GM23338 (cell line): ENCODE measurements around the gene POLR2H. TPM values are rescaled to one million over a fixed set of nuclear protein-coding genes. Genes with fewer than 3 reads are reported as not detected.

Experiments
- ZNF331 ChIP-seq: fragments of 250-450 bp; sonication (Bioruptor Pico); IDR thresholded peaks from 2 replicates; pipeline ENCODE4 v1.5.0; 2020; ENCODE audit warnings: low read depth, mild to moderate bottlenecking, moderate library complexity
- polyA plus RNA-seq: library from polyadenylated mRNA; unstranded; fragments of >200 nt; fragmentation: Nextera tagmentation; extraction: Ambion mirVana; gene quantifications from 2 replicates; pipeline ENCODE4 v1.2.1, GENCODE V29; 2016
- total RNA-seq: library from RNA; depleted of rRNA; stranded (reverse); fragments of >200 nt; shearing (Covaris generic); gene quantifications from 2 replicates; pipeline ENCODE4 v1.2.3, GENCODE V29; 2014
- TF ChIP-seq, protein P1 (sequence below): fragments of 250-450 bp; sonication (Bioruptor Pico); IDR thresholded peaks from 2 replicates; pipeline ENCODE4 v1.5.0; 2020; ENCODE audit warnings: mild to moderate bottlenecking, moderate library complexity
- TF ChIP-seq, protein P2 (sequence below): IDR thresholded peaks from one replicate; pipeline ENCODE4 v1.6.1; 2018; ENCODE audit warnings: antibody characterized with exemption; ENCODE audit not compliant: unreplicated experiment
- TF ChIP-seq, protein P3 (sequence below): IDR thresholded peaks from 2 replicates; pipeline ENCODE4 v1.6.1; 2016; ENCODE audit warnings: antibody characterized with exemption

POLR2H gene
- total and polyA plus RNA-seq, 2 experiments from 2014 or later, result 190 to 199 TPM

DNA sequence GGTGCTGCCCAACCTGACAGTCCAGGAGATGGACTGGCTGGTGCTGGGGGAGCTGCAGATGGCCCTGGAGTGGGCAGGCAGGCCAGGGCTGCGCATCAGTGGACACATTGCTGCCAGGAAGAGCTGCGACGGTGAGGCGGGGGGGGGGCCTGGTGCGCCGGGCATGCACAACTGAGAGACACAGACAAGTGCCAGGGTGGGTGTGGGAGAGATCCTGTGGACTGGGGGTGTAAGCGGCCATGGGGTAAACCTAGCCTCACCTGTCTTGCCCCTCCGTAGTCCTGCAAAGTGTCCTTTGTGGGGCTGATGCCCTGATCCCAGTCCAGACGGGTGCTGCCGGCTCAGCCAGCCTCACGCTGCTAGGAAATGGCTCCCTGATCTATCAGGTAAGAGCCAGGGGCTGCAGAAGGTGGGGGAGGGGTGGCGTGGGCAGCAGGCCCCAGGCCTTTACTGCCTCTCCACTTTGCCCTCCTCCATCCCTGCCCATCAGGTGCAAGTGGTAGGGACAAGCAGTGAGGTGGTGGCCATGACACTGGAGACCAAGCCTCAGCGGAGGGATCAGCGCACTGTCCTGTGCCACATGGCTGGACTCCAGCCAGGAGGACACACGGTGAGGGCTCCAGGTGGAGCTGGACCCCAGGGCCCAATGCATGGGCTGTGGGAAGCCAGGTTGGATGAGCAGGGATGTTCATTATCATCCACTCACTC is 21.7 kb downstream of the POLR2H start (continued):
- TF ChIP-seq, protein P1, sequence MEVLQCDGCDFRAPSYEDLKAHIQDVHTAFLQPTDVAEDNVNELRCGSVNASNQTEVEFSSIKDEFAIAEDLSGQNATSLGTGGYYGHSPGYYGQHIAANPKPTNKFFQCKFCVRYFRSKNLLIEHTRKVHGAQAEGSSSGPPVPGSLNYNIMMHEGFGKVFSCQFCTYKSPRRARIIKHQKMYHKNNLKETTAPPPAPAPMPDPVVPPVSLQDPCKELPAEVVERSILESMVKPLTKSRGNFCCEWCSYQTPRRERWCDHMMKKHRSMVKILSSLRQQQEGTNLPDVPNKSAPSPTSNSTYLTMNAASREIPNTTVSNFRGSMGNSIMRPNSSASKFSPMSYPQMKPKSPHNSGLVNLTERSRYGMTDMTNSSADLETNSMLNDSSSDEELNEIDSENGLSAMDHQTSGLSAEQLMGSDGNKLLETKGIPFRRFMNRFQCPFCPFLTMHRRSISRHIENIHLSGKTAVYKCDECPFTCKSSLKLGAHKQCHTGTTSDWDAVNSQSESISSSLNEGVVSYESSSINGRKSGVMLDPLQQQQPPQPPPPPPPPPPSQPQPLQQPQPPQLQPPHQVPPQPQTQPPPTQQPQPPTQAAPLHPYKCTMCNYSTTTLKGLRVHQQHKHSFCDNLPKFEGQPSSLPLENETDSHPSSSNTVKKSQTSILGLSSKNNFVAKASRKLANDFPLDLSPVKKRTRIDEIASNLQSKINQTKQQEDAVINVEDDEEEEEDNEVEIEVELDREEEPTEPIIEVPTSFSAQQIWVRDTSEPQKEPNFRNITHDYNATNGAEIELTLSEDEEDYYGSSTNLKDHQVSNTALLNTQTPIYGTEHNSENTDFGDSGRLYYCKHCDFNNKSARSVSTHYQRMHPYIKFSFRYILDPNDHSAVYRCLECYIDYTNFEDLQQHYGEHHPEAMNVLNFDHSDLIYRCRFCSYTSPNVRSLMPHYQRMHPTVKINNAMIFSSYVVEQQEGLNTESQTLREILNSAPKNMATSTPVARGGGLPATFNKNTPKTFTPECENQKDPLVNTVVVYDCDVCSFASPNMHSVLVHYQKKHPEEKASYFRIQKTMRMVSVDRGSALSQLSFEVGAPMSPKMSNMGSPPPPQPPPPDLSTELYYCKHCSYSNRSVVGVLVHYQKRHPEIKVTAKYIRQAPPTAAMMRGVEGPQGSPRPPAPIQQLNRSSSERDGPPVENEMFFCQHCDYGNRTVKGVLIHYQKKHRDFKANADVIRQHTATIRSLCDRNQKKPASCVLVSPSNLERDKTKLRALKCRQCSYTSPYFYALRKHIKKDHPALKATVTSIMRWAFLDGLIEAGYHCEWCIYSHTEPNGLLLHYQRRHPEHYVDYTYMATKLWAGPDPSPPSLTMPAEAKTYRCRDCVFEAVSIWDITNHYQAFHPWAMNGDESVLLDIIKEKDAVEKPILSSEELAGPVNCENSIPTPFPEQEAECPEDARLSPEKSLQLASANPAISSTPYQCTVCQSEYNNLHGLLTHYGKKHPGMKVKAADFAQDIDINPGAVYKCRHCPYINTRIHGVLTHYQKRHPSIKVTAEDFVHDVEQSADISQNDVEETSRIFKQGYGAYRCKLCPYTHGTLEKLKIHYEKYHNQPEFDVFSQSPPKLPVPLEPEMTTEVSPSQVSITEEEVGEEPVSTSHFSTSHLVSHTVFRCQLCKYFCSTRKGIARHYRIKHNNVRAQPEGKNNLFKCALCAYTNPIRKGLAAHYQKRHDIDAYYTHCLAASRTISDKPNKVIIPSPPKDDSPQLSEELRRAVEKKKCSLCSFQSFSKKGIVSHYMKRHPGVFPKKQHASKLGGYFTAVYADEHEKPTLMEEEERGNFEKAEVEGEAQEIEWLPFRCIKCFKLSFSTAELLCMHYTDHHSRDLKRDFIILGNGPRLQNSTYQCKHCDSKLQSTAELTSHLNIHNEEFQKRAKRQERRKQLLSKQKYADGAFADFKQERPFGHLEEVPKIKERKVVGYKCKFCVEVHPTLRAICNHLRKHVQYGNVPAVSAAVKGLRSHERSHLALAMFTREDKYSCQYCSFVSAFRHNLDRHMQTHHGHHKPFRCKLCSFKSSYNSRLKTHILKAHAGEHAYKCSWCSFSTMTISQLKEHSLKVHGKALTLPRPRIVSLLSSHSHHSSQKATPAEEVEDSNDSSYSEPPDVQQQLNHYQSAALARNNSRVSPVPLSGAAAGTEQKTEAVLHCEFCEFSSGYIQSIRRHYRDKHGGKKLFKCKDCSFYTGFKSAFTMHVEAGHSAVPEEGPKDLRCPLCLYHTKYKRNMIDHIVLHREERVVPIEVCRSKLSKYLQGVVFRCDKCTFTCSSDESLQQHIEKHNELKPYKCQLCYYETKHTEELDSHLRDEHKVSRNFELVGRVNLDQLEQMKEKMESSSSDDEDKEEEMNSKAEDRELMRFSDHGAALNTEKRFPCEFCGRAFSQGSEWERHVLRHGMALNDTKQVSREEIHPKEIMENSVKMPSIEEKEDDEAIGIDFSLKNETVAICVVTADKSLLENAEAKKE, result no peak
- no peak for TF ChIP-seq ZNF331 (CRISPR knock-in tag)
- TF ChIP-seq, protein P2, sequence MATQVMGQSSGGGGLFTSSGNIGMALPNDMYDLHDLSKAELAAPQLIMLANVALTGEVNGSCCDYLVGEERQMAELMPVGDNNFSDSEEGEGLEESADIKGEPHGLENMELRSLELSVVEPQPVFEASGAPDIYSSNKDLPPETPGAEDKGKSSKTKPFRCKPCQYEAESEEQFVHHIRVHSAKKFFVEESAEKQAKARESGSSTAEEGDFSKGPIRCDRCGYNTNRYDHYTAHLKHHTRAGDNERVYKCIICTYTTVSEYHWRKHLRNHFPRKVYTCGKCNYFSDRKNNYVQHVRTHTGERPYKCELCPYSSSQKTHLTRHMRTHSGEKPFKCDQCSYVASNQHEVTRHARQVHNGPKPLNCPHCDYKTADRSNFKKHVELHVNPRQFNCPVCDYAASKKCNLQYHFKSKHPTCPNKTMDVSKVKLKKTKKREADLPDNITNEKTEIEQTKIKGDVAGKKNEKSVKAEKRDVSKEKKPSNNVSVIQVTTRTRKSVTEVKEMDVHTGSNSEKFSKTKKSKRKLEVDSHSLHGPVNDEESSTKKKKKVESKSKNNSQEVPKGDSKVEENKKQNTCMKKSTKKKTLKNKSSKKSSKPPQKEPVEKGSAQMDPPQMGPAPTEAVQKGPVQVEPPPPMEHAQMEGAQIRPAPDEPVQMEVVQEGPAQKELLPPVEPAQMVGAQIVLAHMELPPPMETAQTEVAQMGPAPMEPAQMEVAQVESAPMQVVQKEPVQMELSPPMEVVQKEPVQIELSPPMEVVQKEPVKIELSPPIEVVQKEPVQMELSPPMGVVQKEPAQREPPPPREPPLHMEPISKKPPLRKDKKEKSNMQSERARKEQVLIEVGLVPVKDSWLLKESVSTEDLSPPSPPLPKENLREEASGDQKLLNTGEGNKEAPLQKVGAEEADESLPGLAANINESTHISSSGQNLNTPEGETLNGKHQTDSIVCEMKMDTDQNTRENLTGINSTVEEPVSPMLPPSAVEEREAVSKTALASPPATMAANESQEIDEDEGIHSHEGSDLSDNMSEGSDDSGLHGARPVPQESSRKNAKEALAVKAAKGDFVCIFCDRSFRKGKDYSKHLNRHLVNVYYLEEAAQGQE, result no peak
- TF ChIP-seq, protein P3, sequence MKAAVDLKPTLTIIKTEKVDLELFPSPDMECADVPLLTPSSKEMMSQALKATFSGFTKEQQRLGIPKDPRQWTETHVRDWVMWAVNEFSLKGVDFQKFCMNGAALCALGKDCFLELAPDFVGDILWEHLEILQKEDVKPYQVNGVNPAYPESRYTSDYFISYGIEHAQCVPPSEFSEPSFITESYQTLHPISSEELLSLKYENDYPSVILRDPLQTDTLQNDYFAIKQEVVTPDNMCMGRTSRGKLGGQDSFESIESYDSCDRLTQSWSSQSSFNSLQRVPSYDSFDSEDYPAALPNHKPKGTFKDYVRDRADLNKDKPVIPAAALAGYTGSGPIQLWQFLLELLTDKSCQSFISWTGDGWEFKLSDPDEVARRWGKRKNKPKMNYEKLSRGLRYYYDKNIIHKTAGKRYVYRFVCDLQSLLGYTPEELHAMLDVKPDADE, result no peak
